Mammary epithelial cell (primary cell): Measurements from ENCODE around the gene TNNT2.

Experiments used
- EZH2 ChIP-seq: IDR thresholded peaks from 2 replicates; pipeline ENCODE4 v1.6.1; 2012; ENCODE audit warnings: low read length, inconsistent platforms, borderline replicate concordance
- TF ChIP-seq, protein P1 (sequence below), 2 donors: IDR thresholded peaks in 1 of 2; conservative IDR thresholded peaks in 1 of 2; 2 replicates each; pipeline ENCODE4 v1.5.1; 2011 to 2012; ENCODE audit warnings: inconsistent platforms in 2 of 2, low read length in 2 of 2, mild to moderate bottlenecking in 2 of 2, control low read depth in 1 of 2, low read depth in 1 of 2; ENCODE audit not compliant: insufficient read depth in 1 of 2; ENCODE audit errors: extremely low read depth in 1 of 2

DNA sequence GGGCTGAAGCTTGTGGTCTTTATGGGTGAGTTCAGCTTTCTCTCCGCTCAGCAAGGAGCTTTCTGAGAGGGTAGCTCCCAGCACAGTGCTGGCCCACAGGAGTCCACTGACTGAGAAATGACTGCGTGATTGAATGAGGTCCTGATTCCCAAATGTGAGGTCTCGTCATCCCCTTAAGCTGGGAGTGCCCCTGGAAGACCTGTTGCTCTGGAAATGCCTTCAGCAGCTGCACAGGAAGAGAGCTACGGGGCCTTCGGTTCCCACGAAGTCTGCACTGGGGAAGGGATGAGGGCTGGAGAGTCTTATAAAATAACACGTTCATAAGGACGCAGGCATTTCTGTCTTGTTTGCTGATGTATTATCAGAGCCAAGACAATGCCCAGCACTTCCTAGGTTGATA lies 14.0 kb downstream of the TNNT2 start:
- TF ChIP-seq, protein P1, sequence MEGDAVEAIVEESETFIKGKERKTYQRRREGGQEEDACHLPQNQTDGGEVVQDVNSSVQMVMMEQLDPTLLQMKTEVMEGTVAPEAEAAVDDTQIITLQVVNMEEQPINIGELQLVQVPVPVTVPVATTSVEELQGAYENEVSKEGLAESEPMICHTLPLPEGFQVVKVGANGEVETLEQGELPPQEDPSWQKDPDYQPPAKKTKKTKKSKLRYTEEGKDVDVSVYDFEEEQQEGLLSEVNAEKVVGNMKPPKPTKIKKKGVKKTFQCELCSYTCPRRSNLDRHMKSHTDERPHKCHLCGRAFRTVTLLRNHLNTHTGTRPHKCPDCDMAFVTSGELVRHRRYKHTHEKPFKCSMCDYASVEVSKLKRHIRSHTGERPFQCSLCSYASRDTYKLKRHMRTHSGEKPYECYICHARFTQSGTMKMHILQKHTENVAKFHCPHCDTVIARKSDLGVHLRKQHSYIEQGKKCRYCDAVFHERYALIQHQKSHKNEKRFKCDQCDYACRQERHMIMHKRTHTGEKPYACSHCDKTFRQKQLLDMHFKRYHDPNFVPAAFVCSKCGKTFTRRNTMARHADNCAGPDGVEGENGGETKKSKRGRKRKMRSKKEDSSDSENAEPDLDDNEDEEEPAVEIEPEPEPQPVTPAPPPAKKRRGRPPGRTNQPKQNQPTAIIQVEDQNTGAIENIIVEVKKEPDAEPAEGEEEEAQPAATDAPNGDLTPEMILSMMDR (conservative IDR thresholded peaks at IDR 0.05 in 1 of 2, IDR thresholded peaks at IDR 0.05 in 1 of 2; ENCODE audit: extremely low read depth in 1 of 2, insufficient read depth in 1 of 2, low read depth in 1 of 2, low read length in 2 of 2) = no peak
- TF ChIP-seq EZH2 = no peak
